Stimulated activated naive CD8-positive, alpha-beta T cell treated with anti-CD3 and anti-CD28 coated beads, Interleukin-15, Interleukin-2, amounts not matched to agents 100 ng/mL and 50 ng/mL, for 24 hours (primary cell): ENCODE data around the gene FAM98B.

ENCODE experiments used
- H3K27ac Mint-ChIP-seq: one replicate; pipeline ENCODE4 v1.8.0; 2021; ENCODE audit warnings: mild to moderate bottlenecking, mixed read lengths
- H3K27me3 Mint-ChIP-seq: one replicate; pipeline ENCODE4 v1.8.0; 2021; ENCODE audit warnings: mixed read lengths
- H3K36me3 Mint-ChIP-seq: one replicate; pipeline ENCODE4 v1.8.0; 2021; ENCODE audit warnings: low read depth, mixed read lengths
- H3K4me1 Mint-ChIP-seq: one replicate; pipeline ENCODE4 v1.8.0; 2021; ENCODE audit warnings: low read depth, mixed read lengths
- H3K4me3 Mint-ChIP-seq: one replicate; pipeline ENCODE4 v1.8.0; 2021; ENCODE audit warnings: mild to moderate bottlenecking, mixed read lengths
- H3K9me3 Mint-ChIP-seq: one replicate; pipeline ENCODE4 v1.8.0; 2021; ENCODE audit warnings: mixed read lengths

FAM98B gene

GRCh38 chr15:38440353-38441129, 13.4 kb upstream of the FAM98B start:
- Mint-ChIP-seq H3K4me1 (peaks cover 9% of the 10 kb centered on the region), H3K27ac (no peak overlapping the region), H3K36me3 (no peaks in the 10 kb centered on the region), H3K9me3 (no peaks in the 10 kb centered on the region), H3K4me3 (no peak overlapping the region), H3K27me3 (peaks cover 28% of the 10 kb centered on the region)

GRCh38 chr15:38441130-38441519, 12.8 kb upstream of the FAM98B start:
- peaks cover 9% of the 10 kb centered on the region for H3K4me1 Mint-ChIP-seq

GRCh38 chr15:38454696-38455090, 766 bp downstream of the FAM98B start:
- peak overlapping the region; percentile 90 for H3K4me3 Mint-ChIP-seq
- peaks cover 30% of the 10 kb centered on the region for H3K4me1 Mint-ChIP-seq
- no peaks in the 10 kb centered on the region for H3K27me3 Mint-ChIP-seq
- H3K27ac Mint-ChIP-seq, result peak overlapping the region; percentile 93
- H3K36me3 Mint-ChIP-seq, result peaks cover 6% of the 10 kb centered on the region
- no peaks in the 10 kb centered on the region for H3K9me3 Mint-ChIP-seq

More at GRCh38 chr15:38441130-38441519, 12.8 kb upstream of the FAM98B start:
- Mint-ChIP-seq H3K27ac (no peak overlapping the region), H3K27me3 (peaks cover 28% of the 10 kb centered on the region), H3K4me3 (no peak overlapping the region), H3K36me3 (no peaks in the 10 kb centered on the region), H3K9me3 (no peaks in the 10 kb centered on the region)

DNA sequence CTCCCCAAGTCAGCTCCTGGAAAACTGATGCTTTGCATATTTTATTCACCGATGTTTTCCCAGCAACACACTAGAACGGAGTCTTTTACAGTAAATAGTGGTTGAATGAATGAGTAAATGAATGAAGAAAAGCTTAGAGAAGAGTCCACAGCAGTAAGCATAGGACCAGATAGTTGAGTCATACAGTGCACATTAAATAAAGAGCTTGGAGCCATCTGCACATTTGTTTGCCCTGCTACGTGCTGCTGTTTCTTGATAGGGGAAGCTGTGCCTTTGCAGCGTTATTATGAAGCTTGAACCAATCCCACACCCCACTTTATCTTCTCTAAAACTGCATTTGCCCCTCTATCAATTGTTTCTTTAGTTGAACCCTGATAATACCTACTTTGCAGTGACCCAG, 1.2 kb downstream of the FAM98B start:
- Mint-ChIP-seq H3K36me3 (peaks cover 6% of the 10 kb centered on the region), H3K4me3 (peak overlapping the region; percentile 90), H3K9me3 (no peaks in the 10 kb centered on the region), H3K4me1 (peaks cover 34% of the 10 kb centered on the region), H3K27me3 (no peaks in the 10 kb centered on the region), H3K27ac (peak overlapping the region; percentile 93)

- H3K9me3 Mint-ChIP-seq, result no peaks in the 10 kb centered on the region
- no peaks in the 10 kb centered on the region for H3K27me3 Mint-ChIP-seq
- H3K27ac Mint-ChIP-seq, result no peak overlapping the region
- H3K36me3 Mint-ChIP-seq, result peaks cover 6% of the 10 kb centered on the region
- H3K4me3 Mint-ChIP-seq, result no peak overlapping the region
- H3K4me1 Mint-ChIP-seq, result peaks cover 51% of the 10 kb centered on the region
Observed at GRCh38 chr15:38458646-38459045, 4.7 kb downstream of the FAM98B start.

- Mint-ChIP-seq H3K9me3 (no peaks in the 10 kb centered on the region), H3K4me3 (no peak overlapping the region), H3K27me3 (no peaks in the 10 kb centered on the region), H3K4me1 (peaks cover 51% of the 10 kb centered on the region), H3K36me3 (peaks cover 6% of the 10 kb centered on the region), H3K27ac (no peak overlapping the region)
Observed at GRCh38 chr15:38459480-38459879, 5.6 kb downstream of the FAM98B start.

GRCh38 chr15:38460543-38460942, 6.6 kb downstream of the FAM98B start:
- Mint-ChIP-seq H3K27me3 (no peaks in the 10 kb centered on the region), H3K9me3 (no peaks in the 10 kb centered on the region), H3K27ac (no peak overlapping the region), H3K4me1 (peaks cover 43% of the 10 kb centered on the region), H3K4me3 (no peak overlapping the region), H3K36me3 (peaks cover 6% of the 10 kb centered on the region)

DNA sequence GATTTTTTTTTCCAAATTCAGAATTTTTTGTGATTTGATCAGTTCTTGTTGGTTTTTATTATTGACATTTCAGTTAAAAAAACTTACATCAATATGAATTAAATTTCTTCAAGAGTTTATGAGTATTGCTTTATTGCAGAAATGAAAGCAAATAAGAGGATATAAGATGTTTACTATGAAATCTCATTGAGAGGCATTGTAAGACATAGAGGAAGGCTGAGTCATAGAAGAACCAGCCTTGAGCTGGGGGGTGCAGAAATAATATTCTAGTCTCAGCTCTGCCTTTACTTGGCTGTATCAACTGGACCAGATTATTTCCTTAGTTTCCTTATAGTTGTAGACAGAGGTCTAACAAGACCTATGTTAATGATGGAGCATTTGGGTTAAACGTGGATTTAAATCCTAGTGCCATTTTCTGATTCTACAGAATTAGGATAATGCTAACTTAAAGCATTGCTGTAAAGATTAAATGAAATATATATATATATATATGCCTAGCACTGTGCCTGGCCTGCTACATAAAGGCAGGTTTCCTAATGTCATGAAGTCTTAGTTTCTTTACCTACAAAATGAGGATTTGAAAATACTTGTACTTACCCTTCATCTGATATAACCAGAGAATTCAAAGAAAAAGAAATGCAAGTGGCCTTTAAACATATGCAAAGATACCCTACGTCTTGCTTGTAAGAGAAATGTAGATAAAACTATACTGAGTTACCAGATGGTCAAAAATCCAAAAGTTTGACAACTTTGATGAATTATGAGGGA, 7.3 kb downstream of the FAM98B start:
- Mint-ChIP-seq H3K36me3 (peaks cover 11% of the 10 kb centered on the region), H3K4me1 (peaks cover 37% of the 10 kb centered on the region), H3K4me3 (no peak overlapping the region), H3K27ac (no peak overlapping the region), H3K27me3 (no peaks in the 10 kb centered on the region), H3K9me3 (no peaks in the 10 kb centered on the region)

DNA sequence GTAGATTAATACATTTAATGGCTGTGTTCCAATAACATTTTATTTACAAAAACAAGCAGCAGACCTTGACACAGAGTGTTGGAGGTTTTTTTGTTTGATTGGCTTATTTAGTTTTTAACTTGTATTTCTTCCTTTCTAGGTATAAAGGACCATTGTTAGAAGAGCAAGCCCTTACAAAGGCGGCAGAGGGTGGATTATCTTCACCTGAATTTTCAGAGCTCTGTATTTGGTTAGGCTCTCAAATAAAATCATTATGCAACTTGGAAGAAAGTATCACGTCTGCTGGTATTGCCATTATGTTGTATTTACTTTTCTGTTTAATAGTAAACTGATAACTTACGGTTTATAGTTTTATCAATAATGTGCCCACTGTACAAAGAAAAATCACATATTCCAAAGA, 10.0 kb downstream of the FAM98B start:
- no peak overlapping the region for H3K27ac Mint-ChIP-seq
- no peak overlapping the region for H3K4me3 Mint-ChIP-seq
- H3K4me1 Mint-ChIP-seq, result peaks cover 25% of the 10 kb centered on the region
- H3K9me3 Mint-ChIP-seq, result no peaks in the 10 kb centered on the region
- no peaks in the 10 kb centered on the region for H3K27me3 Mint-ChIP-seq
- peaks cover 6% of the 10 kb centered on the region for H3K36me3 Mint-ChIP-seq

DNA sequence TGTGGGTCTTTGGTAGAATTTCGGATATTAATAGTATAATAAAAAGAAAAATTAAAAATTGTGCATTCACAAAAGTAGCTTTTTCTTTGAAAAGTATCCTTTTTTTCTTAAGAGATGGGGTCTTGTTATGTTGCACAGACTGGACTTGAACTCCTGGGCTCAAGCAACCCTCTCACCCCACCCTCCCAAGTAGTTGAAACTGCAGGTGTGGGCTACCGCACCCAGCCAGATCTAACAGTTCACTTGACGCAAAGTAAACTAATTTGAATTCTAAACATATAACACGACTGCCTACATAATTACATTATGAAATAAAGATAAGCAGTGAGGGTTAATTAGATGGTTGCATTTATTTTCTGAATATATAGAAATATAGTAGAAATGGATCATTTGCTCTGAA, 10.7 kb downstream of the FAM98B start:
- no peaks in the 10 kb centered on the region for H3K27me3 Mint-ChIP-seq
- peaks cover 21% of the 10 kb centered on the region for H3K4me1 Mint-ChIP-seq
- H3K27ac Mint-ChIP-seq, result no peak overlapping the region
- peaks cover 10% of the 10 kb centered on the region for H3K36me3 Mint-ChIP-seq
- no peak overlapping the region for H3K4me3 Mint-ChIP-seq
- no peaks in the 10 kb centered on the region for H3K9me3 Mint-ChIP-seq

DNA sequence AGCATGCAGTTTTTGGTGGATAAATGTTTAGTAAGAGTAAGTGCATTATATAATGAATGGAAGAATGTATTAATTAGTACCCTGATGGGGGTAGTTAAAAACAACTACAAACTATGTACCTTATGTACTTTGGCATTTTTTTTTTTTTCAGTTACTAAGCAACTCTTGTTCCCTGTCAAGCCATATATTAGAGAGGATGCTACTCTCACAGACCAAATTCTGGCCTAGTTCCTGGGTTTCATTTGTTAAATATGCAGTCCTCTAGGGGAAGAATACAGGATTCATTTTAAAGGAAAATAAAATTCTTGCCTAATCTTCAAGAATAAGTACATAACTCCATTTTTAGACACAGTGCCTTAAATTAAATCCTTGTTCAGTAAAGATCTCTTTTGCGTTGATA, 16.9 kb downstream of the FAM98B start:
- Mint-ChIP-seq H3K9me3 (no peaks in the 10 kb centered on the region), H3K4me1 (peaks cover 4% of the 10 kb centered on the region), H3K4me3 (no peak overlapping the region), H3K27ac (no peak overlapping the region), H3K36me3 (peaks cover 36% of the 10 kb centered on the region), H3K27me3 (no peaks in the 10 kb centered on the region)

DNA sequence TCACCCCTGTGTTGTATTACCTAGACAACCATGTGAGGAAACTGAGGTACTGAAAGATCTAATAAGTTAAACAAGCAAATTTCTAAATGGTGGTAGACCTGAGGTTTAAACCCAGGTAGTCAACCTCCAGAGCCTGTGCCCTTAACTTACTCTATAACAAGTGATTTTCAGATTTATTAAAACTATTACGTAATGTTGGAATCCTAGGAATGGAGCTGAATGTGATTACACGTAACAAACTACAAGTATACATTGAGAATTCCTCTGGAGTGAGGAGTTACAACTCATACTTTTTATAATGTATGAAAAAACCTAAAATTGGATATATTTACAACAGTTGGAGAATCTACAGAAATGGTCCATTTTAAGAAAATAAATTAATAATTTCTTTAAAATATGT, 18.0 kb downstream of the FAM98B start:
- H3K9me3 Mint-ChIP-seq, result no peaks in the 10 kb centered on the region
- H3K27ac Mint-ChIP-seq, result no peak overlapping the region
- peaks cover 4% of the 10 kb centered on the region for H3K4me1 Mint-ChIP-seq
- H3K27me3 Mint-ChIP-seq, result no peaks in the 10 kb centered on the region
- peaks cover 39% of the 10 kb centered on the region for H3K36me3 Mint-ChIP-seq
- no peak overlapping the region for H3K4me3 Mint-ChIP-seq

- peaks cover 49% of the 10 kb centered on the region for H3K36me3 Mint-ChIP-seq
- H3K27ac Mint-ChIP-seq, result no peak overlapping the region
- no peaks in the 10 kb centered on the region for H3K9me3 Mint-ChIP-seq
- no peaks in the 10 kb centered on the region for H3K27me3 Mint-ChIP-seq
- peaks cover 5% of the 10 kb centered on the region for H3K4me1 Mint-ChIP-seq
- H3K4me3 Mint-ChIP-seq, result no peak overlapping the region
Observed at GRCh38 chr15:38474155-38474757, 20.3 kb downstream of the FAM98B start.

GRCh38 chr15:38475361-38475760, 21.4 kb downstream of the FAM98B start:
- Mint-ChIP-seq H3K27ac (no peak overlapping the region), H3K27me3 (no peaks in the 10 kb centered on the region), H3K4me3 (no peak overlapping the region), H3K36me3 (peaks cover 48% of the 10 kb centered on the region), H3K4me1 (peaks cover 14% of the 10 kb centered on the region), H3K9me3 (no peaks in the 10 kb centered on the region)

DNA sequence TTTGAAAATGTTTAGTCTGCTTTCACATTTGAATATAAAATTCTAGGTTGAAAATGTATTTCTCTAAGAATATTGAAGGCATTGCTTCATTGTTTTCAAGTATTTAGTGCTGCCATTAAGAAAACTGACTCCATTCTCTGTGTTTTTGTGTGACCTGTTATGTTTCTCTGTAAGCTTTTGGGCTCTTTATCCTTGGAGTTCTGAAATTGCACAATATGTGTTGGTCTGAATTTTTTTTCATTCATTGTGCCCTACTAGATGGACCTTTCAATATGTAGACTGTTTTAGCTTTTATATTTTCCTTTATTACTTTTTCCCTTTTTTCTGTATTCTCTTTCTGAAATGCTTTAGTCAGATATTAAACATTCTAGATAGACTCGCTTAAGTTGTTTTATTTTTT, 22.2 kb downstream of the FAM98B start:
- Mint-ChIP-seq H3K4me1 (peaks cover 17% of the 10 kb centered on the region), H3K27ac (no peak overlapping the region), H3K27me3 (no peaks in the 10 kb centered on the region), H3K4me3 (no peak overlapping the region), H3K9me3 (no peaks in the 10 kb centered on the region), H3K36me3 (peaks cover 45% of the 10 kb centered on the region)
